ENCODE measurements around the gene NRXN3.

The NRXN3 gene

DNA sequence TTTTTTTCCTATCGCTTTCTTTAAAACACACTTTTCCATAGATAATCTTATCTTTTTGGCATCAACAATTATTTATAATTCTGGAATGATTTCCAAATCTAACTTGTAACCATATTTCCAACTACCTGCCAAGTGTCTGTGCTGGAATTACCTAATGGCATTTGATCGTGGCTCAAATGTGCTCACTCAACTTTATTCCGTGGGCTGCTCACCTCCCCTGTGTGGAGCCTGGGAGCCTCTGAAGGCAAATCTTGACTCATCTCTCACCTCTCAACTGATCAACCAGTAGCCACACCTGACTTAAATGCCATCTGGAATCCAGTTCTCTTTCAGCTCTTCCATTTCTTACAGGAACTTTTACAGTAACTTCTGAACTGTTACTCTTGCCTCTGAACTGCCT, 1432.6 kb downstream of the NRXN3 start:
- no peak for TF ChIP-seq FOXA1 (IDR thresholded peaks at IDR 0.05)
- TF ChIP-seq LEF1 (IDR thresholded peaks at IDR 0.05; ENCODE audit: borderline replicate concordance): no peak
- TF ChIP-seq HDGF (IDR thresholded peaks at IDR 0.05; ENCODE audit: borderline replicate concordance): no peak
- TF ChIP-seq ELF4 (IDR thresholded peaks at IDR 0.05): no peak
- TF ChIP-seq, protein P1, sequence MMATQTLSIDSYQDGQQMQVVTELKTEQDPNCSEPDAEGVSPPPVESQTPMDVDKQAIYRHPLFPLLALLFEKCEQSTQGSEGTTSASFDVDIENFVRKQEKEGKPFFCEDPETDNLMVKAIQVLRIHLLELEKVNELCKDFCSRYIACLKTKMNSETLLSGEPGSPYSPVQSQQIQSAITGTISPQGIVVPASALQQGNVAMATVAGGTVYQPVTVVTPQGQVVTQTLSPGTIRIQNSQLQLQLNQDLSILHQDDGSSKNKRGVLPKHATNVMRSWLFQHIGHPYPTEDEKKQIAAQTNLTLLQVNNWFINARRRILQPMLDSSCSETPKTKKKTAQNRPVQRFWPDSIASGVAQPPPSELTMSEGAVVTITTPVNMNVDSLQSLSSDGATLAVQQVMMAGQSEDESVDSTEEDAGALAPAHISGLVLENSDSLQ (IDR thresholded peaks at IDR 0.05): no peak
- no peak for TF ChIP-seq CTBP1 (IDR thresholded peaks at IDR 0.05; ENCODE audit: borderline replicate concordance)
- TF ChIP-seq SP1 (IDR thresholded peaks at IDR 0.05): no peak
- no peak for TF ChIP-seq ARNT (IDR thresholded peaks at IDR 0.05)
- no peak for TF ChIP-seq FOXK2 (IDR thresholded peaks at IDR 0.05)
- no peak for TF ChIP-seq FOXM1 (IDR thresholded peaks at IDR 0.05; ENCODE audit: borderline replicate concordance)
- TF ChIP-seq BHLHE40 (IDR thresholded peaks at IDR 0.05; ENCODE audit: borderline replicate concordance): no peak
- no peak for TF ChIP-seq L3MBTL2 (conservative IDR thresholded peaks at IDR 0.05)
- TF ChIP-seq NFRKB (IDR thresholded peaks at IDR 0.05): no peak
- no peak for TF ChIP-seq ZNF384 (IDR thresholded peaks at IDR 0.05)
- TF ChIP-seq SUZ12 (IDR thresholded peaks at IDR 0.05): no peak
- POLR2A ChIA-PET: no interaction called here
- DNase-seq (ENCODE audit: extremely low spot score): no peak
- CTCF ChIA-PET: no interaction called here

- no peak for DNase-seq (ENCODE audit: extremely low spot score)
- CTCF ChIA-PET: no interaction called here
- no peak for TF ChIP-seq HDGF (IDR thresholded peaks at IDR 0.05; ENCODE audit: borderline replicate concordance)
- TF ChIP-seq, protein P1 (IDR thresholded peaks at IDR 0.05): no peak
- TF ChIP-seq TARDBP (IDR thresholded peaks at IDR 0.05): no peak
- TF ChIP-seq FOXA1 (IDR thresholded peaks at IDR 0.05): no peak
- TF ChIP-seq FOXM1 (IDR thresholded peaks at IDR 0.05; ENCODE audit: borderline replicate concordance): no peak
- TF ChIP-seq SUZ12 (IDR thresholded peaks at IDR 0.05): no peak
- no peak for TF ChIP-seq NFRKB (IDR thresholded peaks at IDR 0.05)
- TF ChIP-seq SP1 (IDR thresholded peaks at IDR 0.05): no peak
- no peak for TF ChIP-seq ARNT (IDR thresholded peaks at IDR 0.05)
- TF ChIP-seq ELF4 (IDR thresholded peaks at IDR 0.05): no peak
- TF ChIP-seq CTBP1 (IDR thresholded peaks at IDR 0.05; ENCODE audit: borderline replicate concordance): no peak
- no peak for TF ChIP-seq L3MBTL2 (conservative IDR thresholded peaks at IDR 0.05)
- no peak for TF ChIP-seq LEF1 (IDR thresholded peaks at IDR 0.05; ENCODE audit: borderline replicate concordance)
- no peak for TF ChIP-seq FOXK2 (IDR thresholded peaks at IDR 0.05)
- no peak for TF ChIP-seq BHLHE40 (IDR thresholded peaks at IDR 0.05; ENCODE audit: borderline replicate concordance)
- no peak for TF ChIP-seq ZNF384 (IDR thresholded peaks at IDR 0.05)
- POLR2A ChIA-PET: no interaction called here
These were observed 1435.7 kb downstream of the NRXN3 start for GRCh38 chr14:79605849-79606248.

DNA sequence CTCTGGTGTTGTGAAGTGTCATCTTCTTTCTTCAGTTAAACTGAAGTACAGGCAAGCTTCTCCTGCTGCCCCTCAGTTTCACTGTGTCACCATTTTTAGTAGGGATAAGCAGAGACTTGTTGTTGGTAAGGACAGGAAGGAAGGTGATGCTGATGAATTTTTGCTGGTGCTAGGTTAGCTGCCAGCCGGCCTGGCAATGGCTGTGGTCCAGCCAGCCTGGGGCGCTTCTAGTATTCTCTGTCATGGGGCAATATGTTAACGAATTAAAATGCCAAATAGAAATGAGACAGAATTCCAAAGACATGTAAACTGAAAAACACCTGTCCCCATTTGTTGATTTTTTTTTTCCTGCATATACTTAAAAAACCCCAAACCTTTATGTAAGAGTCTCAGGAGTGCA, 1438.3 kb downstream of the NRXN3 start:
- DNase-seq (ENCODE audit: extremely low spot score): no peak
- CTCF ChIA-PET: no interaction called here
- POLR2A ChIA-PET: no interaction called here
- TF ChIP-seq HDGF (IDR thresholded peaks at IDR 0.05; ENCODE audit: borderline replicate concordance) (no peak), SUZ12 (IDR thresholded peaks at IDR 0.05) (no peak), NFRKB (IDR thresholded peaks at IDR 0.05) (no peak), FOXK2 (IDR thresholded peaks at IDR 0.05) (no peak), ZNF384 (IDR thresholded peaks at IDR 0.05) (no peak), LEF1 (IDR thresholded peaks at IDR 0.05; ENCODE audit: borderline replicate concordance) (no peak), ELF4 (IDR thresholded peaks at IDR 0.05) (no peak), ARNT (IDR thresholded peaks at IDR 0.05) (no peak), SP1 (IDR thresholded peaks at IDR 0.05) (no peak), BHLHE40 (IDR thresholded peaks at IDR 0.05; ENCODE audit: borderline replicate concordance) (no peak), TARDBP (IDR thresholded peaks at IDR 0.05) (no peak), L3MBTL2 (conservative IDR thresholded peaks at IDR 0.05) (no peak), FOXM1 (IDR thresholded peaks at IDR 0.05; ENCODE audit: borderline replicate concordance) (no peak), CTBP1 (IDR thresholded peaks at IDR 0.05; ENCODE audit: borderline replicate concordance) (no peak), FOXA1 (IDR thresholded peaks at IDR 0.05) (no peak)
- TF ChIP-seq, protein P1 (IDR thresholded peaks at IDR 0.05): no peak

DNA sequence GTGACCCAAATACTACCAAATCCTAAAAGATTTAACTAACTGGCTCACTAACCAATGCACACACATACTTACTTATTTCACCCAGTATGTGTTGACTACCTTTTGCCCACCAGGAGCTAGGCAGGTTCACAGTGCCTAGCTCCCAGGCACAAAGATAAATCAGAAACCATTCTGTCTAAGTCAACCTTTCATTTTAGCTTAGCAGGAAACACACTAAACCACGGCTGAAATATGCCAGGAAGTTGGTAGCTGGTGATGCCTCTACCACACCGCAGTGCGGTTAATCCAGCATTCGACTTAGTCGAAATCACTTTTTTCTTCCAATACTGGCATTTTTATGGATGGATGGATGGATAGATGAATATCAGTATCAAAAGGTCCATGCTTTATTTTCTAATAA, 1443.5 kb downstream of the NRXN3 start:
- POLR2A ChIA-PET: no interaction called here
- CTCF ChIA-PET: no interaction called here
- DNase-seq (ENCODE audit: extremely low spot score): no peak
- no peak for TF ChIP-seq ELF4 (IDR thresholded peaks at IDR 0.05)
- TF ChIP-seq ZNF384 (IDR thresholded peaks at IDR 0.05): no peak
- no peak for TF ChIP-seq FOXM1 (IDR thresholded peaks at IDR 0.05; ENCODE audit: borderline replicate concordance)
- no peak for TF ChIP-seq HDGF (IDR thresholded peaks at IDR 0.05; ENCODE audit: borderline replicate concordance)
- TF ChIP-seq CTBP1 (IDR thresholded peaks at IDR 0.05; ENCODE audit: borderline replicate concordance): no peak
- TF ChIP-seq, protein P1 (IDR thresholded peaks at IDR 0.05): no peak
- TF ChIP-seq NFRKB (IDR thresholded peaks at IDR 0.05): no peak
- TF ChIP-seq SP1 (IDR thresholded peaks at IDR 0.05): no peak
- no peak for TF ChIP-seq FOXA1 (IDR thresholded peaks at IDR 0.05)
- no peak for TF ChIP-seq TARDBP (IDR thresholded peaks at IDR 0.05)
- TF ChIP-seq LEF1 (IDR thresholded peaks at IDR 0.05; ENCODE audit: borderline replicate concordance): no peak
- TF ChIP-seq BHLHE40 (IDR thresholded peaks at IDR 0.05; ENCODE audit: borderline replicate concordance): no peak
- TF ChIP-seq ARNT (IDR thresholded peaks at IDR 0.05): no peak
- TF ChIP-seq L3MBTL2 (conservative IDR thresholded peaks at IDR 0.05): no peak
- no peak for TF ChIP-seq FOXK2 (IDR thresholded peaks at IDR 0.05)
- TF ChIP-seq SUZ12 (IDR thresholded peaks at IDR 0.05): no peak

DNA sequence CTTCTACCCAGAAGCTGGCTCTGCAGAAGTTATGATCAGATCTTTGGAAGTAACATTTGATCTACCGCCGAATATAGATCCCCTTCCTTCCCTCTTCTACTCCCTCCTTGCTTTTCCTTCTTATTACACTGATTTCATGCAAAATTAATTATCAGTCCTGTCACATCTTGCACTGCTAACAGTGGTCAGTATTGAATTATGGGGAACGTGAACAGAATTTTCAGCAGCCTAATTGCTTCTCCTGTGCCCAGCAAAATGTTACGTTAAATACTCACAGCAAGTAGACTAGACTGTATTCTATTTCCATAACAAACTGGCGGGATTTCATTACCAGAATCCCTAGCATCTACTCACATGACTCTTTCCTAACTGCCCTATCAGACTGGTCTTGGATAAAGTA, 1444.3 kb downstream of the NRXN3 start:
- POLR2A ChIA-PET: no interaction called here
- DNase-seq (ENCODE audit: extremely low spot score): no peak
- no peak for TF ChIP-seq SUZ12 (IDR thresholded peaks at IDR 0.05)
- TF ChIP-seq TARDBP (IDR thresholded peaks at IDR 0.05): no peak
- TF ChIP-seq L3MBTL2 (conservative IDR thresholded peaks at IDR 0.05): no peak
- TF ChIP-seq, protein P1 (IDR thresholded peaks at IDR 0.05): no peak
- TF ChIP-seq FOXA1 (IDR thresholded peaks at IDR 0.05): no peak
- no peak for TF ChIP-seq HDGF (IDR thresholded peaks at IDR 0.05; ENCODE audit: borderline replicate concordance)
- no peak for TF ChIP-seq SP1 (IDR thresholded peaks at IDR 0.05)
- no peak for TF ChIP-seq CTBP1 (IDR thresholded peaks at IDR 0.05; ENCODE audit: borderline replicate concordance)
- TF ChIP-seq ARNT (IDR thresholded peaks at IDR 0.05): no peak
- TF ChIP-seq FOXK2 (IDR thresholded peaks at IDR 0.05): no peak
- no peak for TF ChIP-seq BHLHE40 (IDR thresholded peaks at IDR 0.05; ENCODE audit: borderline replicate concordance)
- TF ChIP-seq ZNF384 (IDR thresholded peaks at IDR 0.05): no peak
- TF ChIP-seq LEF1 (IDR thresholded peaks at IDR 0.05; ENCODE audit: borderline replicate concordance): no peak
- TF ChIP-seq FOXM1 (IDR thresholded peaks at IDR 0.05; ENCODE audit: borderline replicate concordance): no peak
- TF ChIP-seq ELF4 (IDR thresholded peaks at IDR 0.05): no peak
- no peak for TF ChIP-seq NFRKB (IDR thresholded peaks at IDR 0.05)
- CTCF ChIA-PET: no interaction called here

Measured in HEK293T (cell line).